ENCODE data around the gene KRT77. TPM values are rescaled to one million over a fixed set of nuclear protein-coding genes. Genes with fewer than 3 reads are reported as not detected.

Gene KRT77
- total RNA-seq, 2 donors from 2014 or later = not detected

DNA sequence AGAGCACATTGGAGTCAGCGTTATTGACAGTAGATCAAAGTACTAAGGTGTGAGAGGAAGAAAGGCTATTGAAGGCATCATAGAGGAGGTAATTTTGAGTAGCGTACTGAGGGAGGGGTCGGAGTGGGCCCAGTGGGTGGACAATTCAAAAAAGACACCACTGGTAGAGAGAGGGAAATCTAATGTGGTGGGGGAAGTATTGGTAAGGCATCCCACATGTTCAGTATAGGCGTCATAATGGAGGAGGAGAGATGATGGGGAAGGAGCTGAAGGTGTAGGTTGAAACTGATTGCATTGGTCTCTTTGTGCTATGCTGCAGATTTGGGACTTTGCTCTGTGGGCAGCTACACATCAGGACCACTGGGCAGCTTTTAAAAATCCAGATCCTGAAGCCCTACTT is 23.7 kb upstream of the KRT77 start:
- Histone ChIP-seq H3K27ac (ENCODE audit: low read depth, low read length) (no peak overlapping the region), H3K27me3 (ENCODE audit: control insufficient read depth, insufficient read depth, low read length, poor library complexity, severe bottlenecking) (peaks cover 60% of the 10 kb centered on the region), H3K36me3 (ENCODE audit: control insufficient read depth, insufficient read depth, low read length) (no peaks in the 10 kb centered on the region), H3K9ac (ENCODE audit: extremely low read depth, low read length, poor library complexity, severe bottlenecking) (no peak overlapping the region), H3K4me3 (ENCODE audit: low read length) (no peak overlapping the region), H3K9me3 (ENCODE audit: control insufficient read depth, low read length) (no peaks in the 10 kb centered on the region), H3K4me1 (ENCODE audit: control insufficient read depth, insufficient read depth, low read length) (no peaks in the 10 kb centered on the region)
- no peak overlapping the region for H3K4me3 Mint-ChIP-seq
- no peaks in the 10 kb centered on the region for H3K4me1 Mint-ChIP-seq
- no peak overlapping the region for H3K27ac Mint-ChIP-seq
- DNase-seq = no peak
- H3K27me3 Mint-ChIP-seq (ENCODE audit: insufficient read depth) = peaks cover 41% of the 10 kb centered on the region
- no peak for TF ChIP-seq CTCF (conservative IDR thresholded peaks at IDR 0.05)
- H3K36me3 Mint-ChIP-seq (ENCODE audit: low read depth) = no peaks in the 10 kb centered on the region
- H3K9me3 Mint-ChIP-seq = no peaks in the 10 kb centered on the region
- WGBS, 2 experiments (ENCODE audit: insufficient coverage in 1 of 2, insufficient read length in 1 of 2) = 88 to 93% methylated on average over 3 to 4 of the region's 4 CpGs

GRCh38 chr12:52726451-52726850 is 23.1 kb upstream of the KRT77 start:
- no peak for TF ChIP-seq CTCF (conservative IDR thresholded peaks at IDR 0.05)
- Histone ChIP-seq H3K4me3 (ENCODE audit: low read length) (no peak overlapping the region), H3K36me3 (ENCODE audit: control insufficient read depth, insufficient read depth, low read length) (no peaks in the 10 kb centered on the region), H3K9me3 (ENCODE audit: control insufficient read depth, low read length) (no peaks in the 10 kb centered on the region), H3K27ac (ENCODE audit: low read depth, low read length) (no peak overlapping the region), H3K9ac (ENCODE audit: extremely low read depth, low read length, poor library complexity, severe bottlenecking) (no peak overlapping the region), H3K4me1 (ENCODE audit: control insufficient read depth, insufficient read depth, low read length) (no peaks in the 10 kb centered on the region), H3K27me3 (ENCODE audit: control insufficient read depth, insufficient read depth, low read length, poor library complexity, severe bottlenecking) (peaks cover 55% of the 10 kb centered on the region)
- Mint-ChIP-seq H3K36me3 (ENCODE audit: low read depth) (no peaks in the 10 kb centered on the region), H3K27ac (no peak overlapping the region), H3K4me3 (no peak overlapping the region), H3K27me3 (ENCODE audit: insufficient read depth) (peaks cover 38% of the 10 kb centered on the region), H3K9me3 (no peaks in the 10 kb centered on the region), H3K4me1 (no peaks in the 10 kb centered on the region)
- no peak for DNase-seq
- WGBS, 2 experiments (ENCODE audit: insufficient coverage in 1 of 2, insufficient read length in 1 of 2) = 80 to 83% methylated on average over 1 to 2 of the region's 2 CpGs

GRCh38 chr12:52724384-52724783 is 21.1 kb upstream of the KRT77 start:
- no peak overlapping the region for H3K27ac Mint-ChIP-seq

More at GRCh38 chr12:52724384-52724783, 21.1 kb upstream of the KRT77 start:
- Histone ChIP-seq H3K4me3 (ENCODE audit: low read length) (no peak overlapping the region), H3K36me3 (ENCODE audit: control insufficient read depth, insufficient read depth, low read length) (no peaks in the 10 kb centered on the region), H3K9ac (ENCODE audit: extremely low read depth, low read length, poor library complexity, severe bottlenecking) (no peak overlapping the region), H3K9me3 (ENCODE audit: control insufficient read depth, low read length) (no peaks in the 10 kb centered on the region), H3K27ac (ENCODE audit: low read depth, low read length) (no peak overlapping the region), H3K27me3 (ENCODE audit: control insufficient read depth, insufficient read depth, low read length, poor library complexity, severe bottlenecking) (peaks cover 35% of the 10 kb centered on the region), H3K4me1 (ENCODE audit: control insufficient read depth, insufficient read depth, low read length) (no peaks in the 10 kb centered on the region)
- Mint-ChIP-seq H3K36me3 (ENCODE audit: low read depth) (no peaks in the 10 kb centered on the region), H3K9me3 (no peaks in the 10 kb centered on the region), H3K4me1 (no peaks in the 10 kb centered on the region), H3K4me3 (no peak overlapping the region), H3K27me3 (ENCODE audit: insufficient read depth) (peaks cover 22% of the 10 kb centered on the region)
- TF ChIP-seq CTCF (conservative IDR thresholded peaks at IDR 0.05) = no peak
- 87 to 100% methylated on average over 1 to 3 of the region's 3 CpGs for WGBS, 2 experiments (ENCODE audit: insufficient coverage in 1 of 2, insufficient read length in 1 of 2)
- no peak for DNase-seq
